ENCODE measurements around the gene PRR14.
"Not testable (repeated sequence)": the region's sequence is repeated elsewhere in the genome, so short reads cannot be mapped to it uniquely, and the experiment has no call there.

Gene PRR14

GRCh38 chr16:30632454-30632853, 18.3 kb upstream of the PRR14 start:
- DNase-seq (ENCODE audit: low spot score) = not testable (repeated sequence)

GRCh38 chr16:30633526-30633925, 17.2 kb upstream of the PRR14 start:
- no peak for DNase-seq (ENCODE audit: low spot score)

GRCh38 chr16:30636599-30636998, 14.2 kb upstream of the PRR14 start:
- DNase-seq (ENCODE audit: low spot score) = no peak

GRCh38 chr16:30637139-30637538, 13.6 kb upstream of the PRR14 start:
- not testable (repeated sequence) for DNase-seq (ENCODE audit: low spot score)

GRCh38 chr16:30637944-30638343, 12.8 kb upstream of the PRR14 start:
- peak; percentile 71 for DNase-seq (ENCODE audit: low spot score)

GRCh38 chr16:30641378-30641982, 9.3 kb upstream of the PRR14 start:
- peak; percentile 26 for DNase-seq (ENCODE audit: low spot score)

- no peak for DNase-seq (ENCODE audit: low spot score)
These were observed 6.4 kb upstream of the PRR14 start for GRCh38 chr16:30644334-30644830.

GRCh38 chr16:30645727-30646126, 5.0 kb upstream of the PRR14 start:
- no peak for DNase-seq (ENCODE audit: low spot score)

GRCh38 chr16:30647274-30647571, 3.5 kb upstream of the PRR14 start:
- no peak for DNase-seq (ENCODE audit: low spot score)

GRCh38 chr16:30649725-30650368, 913 bp upstream of the PRR14 start:
- no peak for DNase-seq (ENCODE audit: low spot score)

GRCh38 chr16:30651124-30652004, 604 bp downstream of the PRR14 start:
- DNase-seq (ENCODE audit: low spot score) = peak; percentile 75

GRCh38 chr16:30652005-30652296, 1.2 kb downstream of the PRR14 start:
- no peak for DNase-seq (ENCODE audit: low spot score)

GRCh38 chr16:30652718-30653117, 2.0 kb downstream of the PRR14 start:
- DNase-seq (ENCODE audit: low spot score) = no peak

GRCh38 chr16:30654856-30655255, 4.1 kb downstream of the PRR14 start:
- DNase-seq (ENCODE audit: low spot score) = no peak

- no peak for DNase-seq (ENCODE audit: low spot score)
These were observed 5.1 kb downstream of the PRR14 start for GRCh38 chr16:30655815-30656347.

- DNase-seq (ENCODE audit: low spot score) = no peak
These were observed 5.6 kb downstream of the PRR14 start for GRCh38 chr16:30656388-30656787.

GRCh38 chr16:30656974-30657865, 6.5 kb downstream of the PRR14 start:
- DNase-seq (ENCODE audit: low spot score) = no peak

GRCh38 chr16:30657866-30658730, 7.3 kb downstream of the PRR14 start, which contains the start of gene FBRS:
Gene FBRS, plus strand, starts transcription at chr16:30658431. Its CDS starts 1,088 bp downstream, at chr16:30659519.
- peak; percentile 100 for DNase-seq (ENCODE audit: low spot score)

GRCh38 chr16:30658731-30659506, 8.2 kb downstream of the PRR14 start:
- DNase-seq (ENCODE audit: low spot score) = no peak

Data from hematopoietic multipotent progenitor cell treated with erythropoietin and hydrocortisone succinate and interleukin-3 and kit ligand, for 15 days (in vitro differentiated cells).